ENCODE measurements around the gene TULP3. TPM values are rescaled to one million over a fixed set of nuclear protein-coding genes. Genes with fewer than 3 reads are reported as not detected.

Gene TULP3
- total and polyA plus RNA-seq, 9 donors = 27.3 to 58.6 (median 42.1) TPM

- intact Hi-C loops (cut with DNase I) = loop anchor here (5.0 to 10.0 kb wide), 4 partner anchors 87 to 180 kb away; no protein-coding TSS in a partner anchor
- no peak overlapping the region for H3K4me3 ChIP-seq
- H3K4me1 ChIP-seq (ENCODE audit: insufficient read depth) = peaks cover 4% of the 10 kb centered on the region
- no peak for TF ChIP-seq POLR2A (IDR thresholded peaks at IDR 0.05)
- no peak for TF ChIP-seq EP300 (IDR thresholded peaks at IDR 0.05)
- TF ChIP-seq, protein P1, sequence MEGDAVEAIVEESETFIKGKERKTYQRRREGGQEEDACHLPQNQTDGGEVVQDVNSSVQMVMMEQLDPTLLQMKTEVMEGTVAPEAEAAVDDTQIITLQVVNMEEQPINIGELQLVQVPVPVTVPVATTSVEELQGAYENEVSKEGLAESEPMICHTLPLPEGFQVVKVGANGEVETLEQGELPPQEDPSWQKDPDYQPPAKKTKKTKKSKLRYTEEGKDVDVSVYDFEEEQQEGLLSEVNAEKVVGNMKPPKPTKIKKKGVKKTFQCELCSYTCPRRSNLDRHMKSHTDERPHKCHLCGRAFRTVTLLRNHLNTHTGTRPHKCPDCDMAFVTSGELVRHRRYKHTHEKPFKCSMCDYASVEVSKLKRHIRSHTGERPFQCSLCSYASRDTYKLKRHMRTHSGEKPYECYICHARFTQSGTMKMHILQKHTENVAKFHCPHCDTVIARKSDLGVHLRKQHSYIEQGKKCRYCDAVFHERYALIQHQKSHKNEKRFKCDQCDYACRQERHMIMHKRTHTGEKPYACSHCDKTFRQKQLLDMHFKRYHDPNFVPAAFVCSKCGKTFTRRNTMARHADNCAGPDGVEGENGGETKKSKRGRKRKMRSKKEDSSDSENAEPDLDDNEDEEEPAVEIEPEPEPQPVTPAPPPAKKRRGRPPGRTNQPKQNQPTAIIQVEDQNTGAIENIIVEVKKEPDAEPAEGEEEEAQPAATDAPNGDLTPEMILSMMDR (IDR thresholded peaks at IDR 0.05) = no peak
- DNase-seq = no peak
- H3K9me3 ChIP-seq = no peaks in the 10 kb centered on the region
- no peak overlapping the region for H3K27ac ChIP-seq
- H3K36me3 ChIP-seq = no peaks in the 10 kb centered on the region
- WGBS, 3 donors = 84 to 89% (median 89%) methylated on average over 25 of the region's 25 CpGs
- no peaks in the 10 kb centered on the region for H3K27me3 ChIP-seq
Observed at GRCh38 chr12:2854669-2855453, 35.8 kb upstream of the TULP3 start.

- no peaks in the 10 kb centered on the region for H3K36me3 ChIP-seq
- no peak overlapping the region for H3K4me3 ChIP-seq
- 80 to 89% (median 89%) methylated on average over 7 of the region's 7 CpGs for WGBS, 3 donors
- no peaks in the 10 kb centered on the region for H3K27me3 ChIP-seq
- H3K9me3 ChIP-seq = no peaks in the 10 kb centered on the region
- H3K4me1 ChIP-seq (ENCODE audit: insufficient read depth) = peaks cover 4% of the 10 kb centered on the region
- TF ChIP-seq POLR2A (IDR thresholded peaks at IDR 0.05) (no peak), EP300 (IDR thresholded peaks at IDR 0.05) (no peak)
- TF ChIP-seq, protein P1 (IDR thresholded peaks at IDR 0.05) = no peak
- intact Hi-C loops (cut with DNase I) = loop anchor here (5.0 to 10.0 kb wide), 4 partner anchors 87 to 179 kb away; no protein-coding TSS in a partner anchor
- DNase-seq = no peak
- H3K27ac ChIP-seq = no peak overlapping the region
Observed at GRCh38 chr12:2855546-2855945, 35.1 kb upstream of the TULP3 start.

GRCh38 chr12:2856051-2856450, 34.6 kb upstream of the TULP3 start:
- Histone ChIP-seq H3K36me3 (no peaks in the 10 kb centered on the region), H3K27ac (no peak overlapping the region), H3K4me1 (ENCODE audit: insufficient read depth) (peaks cover 4% of the 10 kb centered on the region), H3K9me3 (no peaks in the 10 kb centered on the region), H3K4me3 (no peak overlapping the region), H3K27me3 (no peaks in the 10 kb centered on the region)
- WGBS, 3 donors = 73 to 89% (median 84%) methylated on average over 3 of the region's 3 CpGs
- intact Hi-C loops (cut with DNase I) = loop anchor here (5.0 to 10.0 kb wide), 4 partner anchors 86 to 179 kb away; no protein-coding TSS in a partner anchor
- TF ChIP-seq, protein P1 (IDR thresholded peaks at IDR 0.05) = no peak
- TF ChIP-seq EP300 (IDR thresholded peaks at IDR 0.05) = no peak
- TF ChIP-seq POLR2A (IDR thresholded peaks at IDR 0.05) = no peak
- no peak for DNase-seq

DNA sequence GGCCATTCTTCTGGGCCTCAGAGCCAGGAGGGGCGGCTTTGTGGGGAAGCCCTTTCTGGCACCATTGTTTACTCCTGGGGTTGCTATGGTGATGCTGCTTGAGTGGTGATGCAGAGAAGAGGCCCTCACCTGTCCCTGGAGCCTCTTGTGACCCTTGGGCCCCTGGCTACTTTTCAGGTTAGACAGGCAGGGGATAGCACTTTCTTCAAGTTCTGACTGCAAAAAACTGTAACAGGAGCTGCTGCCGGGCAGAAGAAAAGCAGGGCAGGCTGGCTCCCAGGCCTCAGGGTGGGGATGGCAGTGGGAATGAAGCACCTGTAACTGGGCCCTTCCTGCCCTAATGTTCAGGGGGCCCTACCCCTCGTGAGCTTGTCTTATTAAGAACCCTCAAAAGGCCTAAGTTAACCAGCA, 33.7 kb upstream of the TULP3 start, which contains the start of gene TEX52:
TEX52 (minus strand) TSS at position 19 of the 411 bp plus-strand sequence; CDS start at position 6, 13 bp downstream.
- Histone ChIP-seq H3K27me3 (no peaks in the 10 kb centered on the region), H3K9me3 (no peaks in the 10 kb centered on the region), H3K36me3 (no peaks in the 10 kb centered on the region), H3K27ac (no peak within 1 kb of the TSS), H3K4me1 (ENCODE audit: insufficient read depth) (peaks cover 4% of the 10 kb centered on the region), H3K4me3 (no peak within 1 kb of the TSS)
- WGBS, 3 donors = 82 to 93% (median 89%) methylated on average over 3 of the region's 3 CpGs
- intact Hi-C loops (cut with DNase I) = loop anchor here (5.0 to 10.0 kb wide), 4 partner anchors 85 to 178 kb away; no protein-coding TSS in a partner anchor
- no peak for DNase-seq
- TF ChIP-seq EP300 (IDR thresholded peaks at IDR 0.05) (no peak), POLR2A (IDR thresholded peaks at IDR 0.05) (no peak)
- TF ChIP-seq, protein P1 (IDR thresholded peaks at IDR 0.05) = no peak
